Ishikawa (cell line): Measurements from ENCODE around the gene PDE11A.

ENCODE experiments used
- CEBPB ChIP-seq: IDR thresholded peaks from 2 replicates; pipeline ENCODE4 v1.6.1; 2012
- CREB1 ChIP-seq: IDR thresholded peaks from 2 replicates; pipeline ENCODE4 v1.6.1; 2012; ENCODE audit warnings: low read depth
- EGR1 ChIP-seq: IDR thresholded peaks from 2 replicates; pipeline ENCODE4 v1.6.1; 2012
- EP300 ChIP-seq: IDR thresholded peaks from 2 replicates; pipeline ENCODE4 v1.6.1; 2012; ENCODE audit warnings: borderline replicate concordance
- FOXM1 ChIP-seq: IDR thresholded peaks from 2 replicates; pipeline ENCODE4 v1.6.1; 2012; ENCODE audit warnings: low read depth, borderline replicate concordance
- MAX ChIP-seq: IDR thresholded peaks from 2 replicates; pipeline ENCODE4 v1.6.1; 2012
- NFIC ChIP-seq: IDR thresholded peaks from 2 replicates; pipeline ENCODE4 v1.6.1; 2012
- RAD21 ChIP-seq: IDR thresholded peaks from 2 replicates; pipeline ENCODE4 v1.6.1; 2012; ENCODE audit warnings: low read depth
- REST ChIP-seq: IDR thresholded peaks from 2 replicates; pipeline ENCODE4 v1.6.1; 2012; ENCODE audit warnings: low read depth, mild to moderate bottlenecking
- TAF1 ChIP-seq: IDR thresholded peaks from 2 replicates; pipeline ENCODE4 v1.6.1; 2012; ENCODE audit warnings: low read depth, mild to moderate bottlenecking
- TCF12 ChIP-seq: IDR thresholded peaks from 2 replicates; pipeline ENCODE4 v1.6.1; 2012; ENCODE audit warnings: low read depth
- TEAD4 ChIP-seq: IDR thresholded peaks from 2 replicates; pipeline ENCODE4 v1.6.1; 2012
- YY1 ChIP-seq: IDR thresholded peaks from 2 replicates; pipeline ENCODE4 v1.6.1; 2012; ENCODE audit warnings: low read depth
- ZBTB7A ChIP-seq: IDR thresholded peaks from 2 replicates; pipeline ENCODE4 v1.6.1; 2012; ENCODE audit warnings: low read depth
- TF ChIP-seq, protein P1 (sequence below): IDR thresholded peaks from 2 replicates; pipeline ENCODE4 v1.6.1; 2012

The PDE11A gene

DNA sequence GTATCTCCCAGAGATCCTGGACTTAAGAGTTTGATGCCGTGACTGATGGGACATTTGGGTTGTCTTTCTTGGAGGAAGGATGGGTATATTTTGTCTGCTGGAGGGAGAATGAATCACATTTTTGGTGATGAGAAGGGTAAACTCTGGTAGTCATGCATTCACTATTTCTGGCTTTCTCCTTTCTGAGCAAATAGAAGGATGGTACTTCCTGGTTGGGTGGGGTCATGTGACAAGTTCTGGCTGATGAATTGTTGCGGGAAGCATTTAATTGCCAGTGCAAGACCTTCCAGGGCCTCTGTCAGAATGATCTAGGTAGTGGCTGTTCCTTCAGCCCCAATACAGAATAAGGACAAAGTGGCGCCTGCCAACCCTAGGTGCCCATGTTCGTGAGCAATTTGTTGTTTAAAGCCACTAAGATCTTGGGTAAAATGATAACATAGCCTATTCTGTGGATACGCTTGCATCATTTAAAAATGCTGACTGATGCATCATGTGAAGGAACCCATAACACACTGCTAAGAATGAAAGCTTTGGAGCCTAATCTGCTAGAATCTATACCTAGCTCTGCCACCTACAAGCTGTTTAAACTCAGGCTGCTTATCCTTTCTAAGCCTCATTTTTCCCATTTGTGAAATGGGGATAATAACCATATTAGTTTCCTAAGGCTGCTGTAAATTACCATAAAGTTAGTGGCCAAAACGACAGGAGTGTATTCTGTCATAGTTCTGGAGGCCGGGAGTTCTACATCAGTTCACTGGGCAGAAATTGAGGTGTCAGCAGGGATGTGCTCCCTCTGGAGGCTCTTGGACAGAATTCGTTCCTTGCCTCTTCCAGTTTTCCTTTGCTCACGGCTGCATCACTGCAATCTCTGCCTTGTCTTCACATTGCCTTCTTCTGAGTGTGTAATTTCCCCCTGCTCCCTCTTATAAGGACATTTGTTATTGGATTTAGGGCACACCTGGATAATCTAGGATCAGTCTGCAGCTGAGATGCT lies 398.7 kb downstream of the PDE11A start:
- TF ChIP-seq ZBTB7A (no peak), TAF1 (no peak)
- TF ChIP-seq, protein P1, sequence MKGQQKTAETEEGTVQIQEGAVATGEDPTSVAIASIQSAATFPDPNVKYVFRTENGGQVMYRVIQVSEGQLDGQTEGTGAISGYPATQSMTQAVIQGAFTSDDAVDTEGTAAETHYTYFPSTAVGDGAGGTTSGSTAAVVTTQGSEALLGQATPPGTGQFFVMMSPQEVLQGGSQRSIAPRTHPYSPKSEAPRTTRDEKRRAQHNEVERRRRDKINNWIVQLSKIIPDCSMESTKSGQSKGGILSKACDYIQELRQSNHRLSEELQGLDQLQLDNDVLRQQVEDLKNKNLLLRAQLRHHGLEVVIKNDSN = peak; percentile 32; the same call in 1 of the 2 replicates

GRCh38 chr2:177671662-177672061 lies 400.9 kb downstream of the PDE11A start:
- TF ChIP-seq ZBTB7A = no peak
- TF ChIP-seq TAF1 = no peak
- no peak for TF ChIP-seq NFIC
- TF ChIP-seq YY1 = no peak
- TF ChIP-seq RAD21 = no peak
- TF ChIP-seq CEBPB = no peak
- TF ChIP-seq EP300 = no peak
- TF ChIP-seq CREB1 = no peak

GRCh38 chr2:177670791-177671535 lies 401.6 kb downstream of the PDE11A start:
- TF ChIP-seq RAD21 = no peak
- TF ChIP-seq NFIC = no peak
- no peak for TF ChIP-seq REST
- TF ChIP-seq MAX = no peak
- TF ChIP-seq TCF12 = no peak
- TF ChIP-seq CREB1 = no peak
- TF ChIP-seq CEBPB = no peak
- no peak for TF ChIP-seq FOXM1
- no peak for TF ChIP-seq EGR1
- no peak for TF ChIP-seq EP300
- no peak for TF ChIP-seq YY1
- no peak for TF ChIP-seq TEAD4
- TF ChIP-seq ZBTB7A = no peak
- TF ChIP-seq, protein P1 = no peak
- TF ChIP-seq TAF1 = no peak

DNA sequence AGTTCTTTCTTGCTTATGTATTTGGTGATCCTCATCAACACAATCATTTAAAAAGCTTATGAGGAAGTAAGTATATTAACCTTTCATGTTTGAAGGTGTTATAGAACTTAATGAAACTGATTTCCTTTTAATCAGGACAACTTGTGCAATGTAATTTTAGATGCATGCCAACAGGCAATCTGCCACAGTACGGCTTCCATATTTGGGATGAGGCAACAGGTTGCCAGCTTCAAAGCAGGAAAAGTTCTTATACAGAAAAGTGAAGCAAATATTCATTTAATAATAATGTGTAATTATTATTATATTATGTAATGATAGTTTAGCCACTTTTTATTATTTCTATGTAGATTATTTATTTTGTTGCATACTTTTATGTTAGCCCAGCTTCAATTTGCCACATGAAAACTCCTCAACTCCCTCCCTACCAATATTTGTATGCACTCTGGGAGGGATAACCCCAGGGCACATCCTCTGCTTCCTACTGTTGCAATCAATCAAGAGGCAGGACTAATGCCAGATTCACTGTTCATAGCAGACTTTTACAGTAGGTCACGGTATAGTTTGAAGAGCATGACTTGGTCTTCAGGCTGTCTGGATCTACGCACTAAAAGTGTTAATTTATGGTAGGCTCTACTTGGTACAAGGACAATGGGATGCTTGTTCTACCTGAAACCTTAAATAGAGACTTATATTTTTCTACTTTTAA lies 402.8 kb downstream of the PDE11A start:
- TF ChIP-seq RAD21 = no peak
- no peak for TF ChIP-seq CREB1
- no peak for TF ChIP-seq TEAD4
- no peak for TF ChIP-seq EGR1
- TF ChIP-seq MAX = no peak
- TF ChIP-seq REST = no peak
- no peak for TF ChIP-seq YY1
- TF ChIP-seq FOXM1 = no peak
- TF ChIP-seq CEBPB = no peak
- TF ChIP-seq ZBTB7A = no peak
- TF ChIP-seq TCF12 = no peak
- TF ChIP-seq EP300 = no peak
- TF ChIP-seq NFIC = no peak
- TF ChIP-seq, protein P1 = no peak
- no peak for TF ChIP-seq TAF1
